T-cell (primary cell): ENCODE data around the gene ZBTB7A. TPM values are rescaled to one million over a fixed set of nuclear protein-coding genes. Genes with fewer than 3 reads are reported as not detected.
"Not testable (repeated sequence)": the region's sequence is repeated elsewhere in the genome, so short reads cannot be mapped to it uniquely, and the experiment has no call there.

Experiments used
- ATAC-seq, 4 experiments: fragments of 200-7000 bp in 3 of 4; fragments of 150-1000 bp in 1 of 4; cut with Tn5 transposase; replicated peaks in 1 of 4; 1 replicate in 3 of 4; 2 replicates in 1 of 4; pipeline ENCODE4 v1.10.0; 2021; ENCODE audit warnings: moderate library complexity in 3 of 4, mild to moderate bottlenecking in 2 of 4, moderate number of reproducible peaks in 1 of 4
- CTCF ChIA-PET, 2 donors: fragments of 300-600 bp; sonication (Branson Sonifier 250); formaldehyde crosslinking; loops; one replicate each; lab custom pipeline; 2022; ENCODE audit warnings: antibody characterized with exemption in 2 of 2; lab: Charles Lee
- POLR2A ChIA-PET, 2 donors: fragments of 300-600 bp; sonication (Branson Sonifier 250); formaldehyde crosslinking; loops; one replicate each; lab custom pipeline; 2022; ENCODE audit warnings: antibody characterized with exemption in 2 of 2; lab: Charles Lee
- DNase-seq, 35 experiments: peaks; one replicate each; pipeline versions ENCODE4 v3.0.0 to v3.0.0-alpha.2; 2013 to 2023
- H3K27ac ChIP-seq: one replicate; pipeline ENCODE4 v1.5.1; 2013; ENCODE audit warnings: low read length
- H3K27me3 ChIP-seq, 2 experiments: replicated peaks in 1 of 2; 1 replicate in 1 of 2; 2 replicates in 1 of 2; pipeline versions ENCODE4 v1.6.1 to v1.7.0; 2013; ENCODE audit warnings: low read length in 1 of 2, mixed read lengths in 1 of 2; ENCODE audit not compliant: control insufficient read depth in 2 of 2, insufficient read depth in 2 of 2; ENCODE audit errors: extremely low read depth in 1 of 2
- H3K36me3 ChIP-seq, 2 donors: 1 replicate in 1 of 2; 2 replicates in 1 of 2; pipeline versions ENCODE4 v1.6.1 to v1.7.0; 2013; ENCODE audit warnings: low read length in 1 of 2; ENCODE audit not compliant: control insufficient read depth in 2 of 2, insufficient read depth in 1 of 2; ENCODE audit errors: extremely low read depth in 1 of 2
- H3K4me1 ChIP-seq, 2 experiments: 1 replicate in 1 of 2; 2 replicates in 1 of 2; pipeline versions ENCODE4 v1.6.1 to v1.7.0; 2013; ENCODE audit warnings: low read length in 2 of 2, mixed read lengths in 1 of 2; ENCODE audit not compliant: insufficient read depth in 2 of 2, control insufficient read depth in 1 of 2; ENCODE audit errors: extremely low read depth in 1 of 2
- H3K4me3 ChIP-seq, 2 donors: 1 replicate in 1 of 2; 2 replicates in 1 of 2; pipeline versions ENCODE4 v1.5.1 to v1.7.0; 2013; ENCODE audit warnings: mild to moderate bottlenecking in 2 of 2, low read length in 1 of 2, moderate library complexity in 1 of 2; ENCODE audit not compliant: control insufficient read depth in 1 of 2; ENCODE audit errors: extremely low read depth in 1 of 2
- H3K9me3 ChIP-seq: 2 replicates; pipeline ENCODE4 v1.7.0; 2013
- H3K27ac Mint-ChIP-seq, 2 donors: one replicate each; pipeline ENCODE4 v1.8.0; 2020 to 2021; ENCODE audit warnings: mild to moderate bottlenecking in 2 of 2, mixed read lengths in 2 of 2
- H3K27me3 Mint-ChIP-seq, 2 donors: one replicate each; pipeline ENCODE4 v1.8.0; 2021 to 2022; ENCODE audit warnings: mixed read lengths in 2 of 2
- H3K36me3 Mint-ChIP-seq: one replicate; pipeline ENCODE4 v1.8.0; 2021; ENCODE audit warnings: mixed read lengths
- H3K4me1 Mint-ChIP-seq, 3 donors: one replicate each; pipeline ENCODE4 v1.8.0; 2020 to 2022; ENCODE audit warnings: mixed read lengths in 3 of 3, mild to moderate bottlenecking in 1 of 3
- H3K4me3 Mint-ChIP-seq, 3 donors: one replicate each; pipeline ENCODE4 v1.8.0; 2020 to 2022; ENCODE audit warnings: mild to moderate bottlenecking in 3 of 3, mixed read lengths in 3 of 3, moderate library complexity in 3 of 3
- H3K9me3 Mint-ChIP-seq, 3 donors: one replicate each; pipeline ENCODE4 v1.8.0; 2020 to 2022; ENCODE audit warnings: mixed read lengths in 3 of 3
- WGBS: methylation state at CpG from one replicate; pipeline ENCODE4 v1.1.5; 2013; ENCODE audit warnings: missing lambda C conversion rate; ENCODE audit not compliant: insufficient coverage; 5-methylcytosine and 5-hydroxymethylcytosine counted together
- total RNA-seq, 35 experiments: library from RNA in 6 of 35; stranded (reverse) in 6 of 35; fragments of 120-200 nt in 1 of 35; gene quantifications; one replicate each; pipeline versions ENCODE4 v1.2.1 to v1.2.4 and lab custom pipeline; 2013 to 2026

Gene ZBTB7A
- total RNA-seq, 5 donors from 2014 or later (not counting 1 experiment from before 2014, with no cell fraction given): 43.6 to 85.7 (median 81.8) TPM

GRCh38 chr19:3998667-3999412, 67.9 kb downstream of the ZBTB7A start:
- H3K9me3 ChIP-seq, H3K27me3 Mint-ChIP-seq, H3K36me3 ChIP-seq, H3K4me1 Mint-ChIP-seq, H3K27ac Mint-ChIP-seq, H3K27ac ChIP-seq, ATAC-seq, H3K27me3 ChIP-seq, POLR2A ChIA-PET, H3K4me1 ChIP-seq, DNase-seq, H3K9me3 Mint-ChIP-seq, H3K4me3 ChIP-seq, H3K4me3 Mint-ChIP-seq, H3K36me3 Mint-ChIP-seq: not testable (repeated sequence)
- WGBS: 85% methylated on average over 21 of the region's 29 CpGs
- CTCF ChIA-PET: interaction anchor here in 1 of 2 donors (0.7 kb wide), 1 partner anchor 11 kb away, joined by 3 read pairs; no protein-coding TSS in a partner anchor

GRCh38 chr19:3995607-3996006, 71.1 kb downstream of the ZBTB7A start:
- H3K27me3 Mint-ChIP-seq: no peaks in the 10 kb centered on the region
- no peaks in the 10 kb centered on the region for H3K36me3 Mint-ChIP-seq
- H3K4me1 Mint-ChIP-seq: peaks cover 5 to 7% (median 5%) of the 10 kb centered on the region in 3 donors
- H3K4me3 Mint-ChIP-seq: no peak overlapping the region
- Histone ChIP-seq H3K36me3 (no peaks in the 10 kb centered on the region), H3K4me1 (no peaks in the 10 kb centered on the region), H3K9me3 (no peaks in the 10 kb centered on the region), H3K27me3 (no peaks in the 10 kb centered on the region), H3K27ac (no peak overlapping the region), H3K4me3 (no peak overlapping the region)
- H3K27ac Mint-ChIP-seq: no peak overlapping the region
- CTCF ChIA-PET: no interaction called here
- POLR2A ChIA-PET: interaction anchor here in 1 of 2 donors (0.6 to 0.7 kb wide), 2 partner anchors 272 to 1614 kb away, joined by 4 read pairs; no protein-coding TSS in a partner anchor
- H3K9me3 Mint-ChIP-seq: no peaks in the 10 kb centered on the region
- WGBS: 100% methylated on average over 3 of the region's 6 CpGs
- DNase-seq (no peak), ATAC-seq (no peak)

Other genes starting within 250 kb of the ZBTB7A start
- 1 to 10 TPM in 3 of 5 donors, under 1 TPM in 2; 0.56 to 1.8 (median 1.4) TPM for gene ZFR2, start 197.9 kb downstream of the ZBTB7A start, total RNA-seq
- gene ATCAY, start 186.2 kb downstream of the ZBTB7A start, total RNA-seq: under 1 TPM in 1 of 5 donors, not detected in 4; 0.03 TPM
- not detected for gene NMRK2, start 133.8 kb downstream of the ZBTB7A start, total RNA-seq
- gene DAPK3, start 95.8 kb downstream of the ZBTB7A start, total RNA-seq: 10 to 100 TPM; 30.3 to 51.2 (median 44.9) TPM
- gene EEF2, start 81.4 kb downstream of the ZBTB7A start, total RNA-seq: 1,000 to 10,000 TPM; 2,379 to 2,775 (median 2,439) TPM
- gene PIAS4, start 59.2 kb downstream of the ZBTB7A start, total RNA-seq: 10 to 100 TPM; 21.8 to 42.6 (median 31.4) TPM
- 100 to 1,000 TPM; 101 to 152 (median 141) TPM for gene MAP2K2, start 57.2 kb upstream of the ZBTB7A start, total RNA-seq
- gene CREB3L3, start 86.7 kb upstream of the ZBTB7A start, total RNA-seq: under 1 TPM in 1 of 5 donors, not detected in 4; 0.16 TPM
- 10 to 100 TPM; 19.9 to 35.7 (median 30.0) TPM for gene SIRT6, start 115.7 kb upstream of the ZBTB7A start, total RNA-seq
- 1 to 10 TPM in 3 of 5 donors, under 1 TPM in 2; 0.79 to 2.2 (median 1.3) TPM for gene ANKRD24, start 115.8 kb upstream of the ZBTB7A start, total RNA-seq
- under 1 TPM in 3 of 5 donors, not detected in 2; 0.38 to 0.92 (median 0.79) TPM for gene EBI3, start 162.6 kb upstream of the ZBTB7A start, total RNA-seq
- 10 to 100 TPM; 28.4 to 37.4 (median 35.2) TPM for gene YJU2, start 180.2 kb upstream of the ZBTB7A start, total RNA-seq
- gene SHD, start 212.4 kb upstream of the ZBTB7A start, total RNA-seq: under 1 TPM in 1 of 5 donors, not detected in 4; 0.19 TPM
- gene TMIGD2, start 235.5 kb upstream of the ZBTB7A start, total RNA-seq: 10 to 100 TPM; 13.5 to 44.0 (median 32.4) TPM
- 1 to 10 TPM; 2.8 to 4.1 (median 3.4) TPM for gene FSD1, start 237.7 kb upstream of the ZBTB7A start, total RNA-seq